HCT116 (cell line): ENCODE results near the gene SEMA4F.

ENCODE experiments used
- CTCF ChIP-seq, 3 experiments: fragments of 200-600 bp in 1 of 3; sonication (generic) in 1 of 3; IDR thresholded peaks in 2 of 3; conservative IDR thresholded peaks in 1 of 3; 2 replicates each; pipeline ENCODE4 v1.5.1; 2012 to 2017; ENCODE audit warnings: low read depth in 2 of 3, low read length in 2 of 3, antibody characterized with exemption in 1 of 3, borderline replicate concordance in 1 of 3, control low read depth in 1 of 3, mild to moderate bottlenecking in 1 of 3, mixed read lengths in 1 of 3, mixed run types in 1 of 3, moderate library complexity in 1 of 3; ENCODE audit not compliant: insufficient read depth in 1 of 3
- POLR2A ChIP-seq: IDR thresholded peaks from 2 replicates; pipeline ENCODE4 v1.7.0; 2011; ENCODE audit warnings: borderline replicate concordance; ENCODE audit not compliant: insufficient read depth, insufficient read length; ENCODE audit errors: extremely low read depth
- POLR2AphosphoS5 ChIP-seq: IDR thresholded peaks from 2 replicates; pipeline ENCODE4 v1.6.1; 2011; ENCODE audit warnings: mild to moderate bottlenecking, low read depth, low read length, moderate library complexity
- REST ChIP-seq: IDR thresholded peaks from 2 replicates; pipeline ENCODE4 v1.6.1; 2012; ENCODE audit warnings: low read depth
- SRF ChIP-seq: IDR thresholded peaks from 2 replicates; pipeline ENCODE4 v1.6.1; 2012; ENCODE audit warnings: low read depth

GRCh38 chr2:74673826-74674528 lies 19.9 kb downstream of the SEMA4F start:
- TF ChIP-seq CTCF (IDR thresholded peaks at IDR 0.05 in 2 of 3, conservative IDR thresholded peaks at IDR 0.05 in 1 of 3; ENCODE audit: borderline replicate concordance in 1 of 3, insufficient read depth in 1 of 3, low read depth in 2 of 3, low read length in 2 of 3) (no peak), REST (no peak), POLR2AphosphoS5 (no peak), POLR2A (no peak), SRF (no peak)
